Panc1 (cell line): ENCODE measurements around the gene CES4A.

Source experiments
- CTCF ChIP-seq: fragments of 450-650 bp; IDR thresholded peaks from 2 replicates; pipeline ENCODE4 v1.5.1; 2017; ENCODE audit warnings: mild to moderate bottlenecking
- SIN3A ChIP-seq: IDR thresholded peaks from 2 replicates; pipeline ENCODE4 v1.6.1; 2012; ENCODE audit warnings: low read depth, mild to moderate bottlenecking, low read length, moderate library complexity, borderline replicate concordance; ENCODE audit not compliant: insufficient read depth

- TF ChIP-seq CTCF (no peak), SIN3A (no peak)
Observed at GRCh38 chr16:66939366-66939765, 49.0 kb upstream of the CES4A start.
